DMS153 treated with DMSO at 0.1 percent for 48 hours (cell line): Measurements from ENCODE around the gene DOCK2.
"Not testable (repeated sequence)": the region's sequence is repeated elsewhere in the genome, so short reads cannot be mapped to it uniquely, and the experiment has no call there.

Experiments
- DNase-seq: peaks from one replicate; lab custom pipeline; 2025; ENCODE audit not compliant: unreplicated experiment; lab: John Stamatoyannopoulos, UW

DOCK2 gene

GRCh38 chr5:169785771-169786618 is 148.9 kb downstream of the DOCK2 start:
- DNase-seq: no peak

- no peak for DNase-seq
Measured at GRCh38 chr5:169788168-169788567, 151.1 kb downstream of the DOCK2 start.

- DNase-seq: no peak
Measured at GRCh38 chr5:169789417-169789940, 152.4 kb downstream of the DOCK2 start.

- DNase-seq: no peak
Measured at GRCh38 chr5:169791251-169791650, 154.2 kb downstream of the DOCK2 start.

- no peak for DNase-seq
Measured at GRCh38 chr5:169795338-169795737, 158.3 kb downstream of the DOCK2 start.

GRCh38 chr5:169796731-169797130 is 159.7 kb downstream of the DOCK2 start:
- DNase-seq: no peak

- no peak for DNase-seq
Measured at GRCh38 chr5:169797577-169797976, 160.5 kb downstream of the DOCK2 start.

- no peak for DNase-seq
Measured at GRCh38 chr5:169798438-169798837, 161.4 kb downstream of the DOCK2 start.

GRCh38 chr5:169798906-169799660 is 162.0 kb downstream of the DOCK2 start:
- DNase-seq: no peak

- DNase-seq: no peak
Measured at GRCh38 chr5:169801324-169801777, 164.3 kb downstream of the DOCK2 start.

GRCh38 chr5:169801781-169802180 is 164.7 kb downstream of the DOCK2 start:
- DNase-seq: no peak

- DNase-seq: no peak
Measured at GRCh38 chr5:169803077-169803981, 166.3 kb downstream of the DOCK2 start.

- no peak for DNase-seq
Measured at GRCh38 chr5:169804861-169805260, 167.8 kb downstream of the DOCK2 start.

- no peak for DNase-seq
Measured at GRCh38 chr5:169805527-169805934, 168.5 kb downstream of the DOCK2 start.

- DNase-seq: no peak
Measured at GRCh38 chr5:169805937-169806700, 169.0 kb downstream of the DOCK2 start.

GRCh38 chr5:169808118-169808581 is 171.1 kb downstream of the DOCK2 start:
- no peak for DNase-seq

- DNase-seq: not testable (repeated sequence)
Measured at GRCh38 chr5:169808880-169809279, 171.8 kb downstream of the DOCK2 start.

- DNase-seq: no peak
Measured at GRCh38 chr5:169809281-169809680, 172.2 kb downstream of the DOCK2 start.

GRCh38 chr5:169810524-169810923 is 173.4 kb downstream of the DOCK2 start:
- DNase-seq: no peak

GRCh38 chr5:169811023-169811422 is 173.9 kb downstream of the DOCK2 start:
- DNase-seq: no peak
